Activated naive CD4-positive, alpha-beta T cell treated with anti-CD3 and anti-CD28 coated beads, Interleukin-2, amount 50 U/mL, for 24 hours (primary cell): Measurements from ENCODE around the gene OR2A5.

ENCODE experiments used
- H3K27ac Mint-ChIP-seq: one replicate; pipeline ENCODE4 v1.8.0; 2021; ENCODE audit warnings: mild to moderate bottlenecking, mixed read lengths
- H3K27me3 Mint-ChIP-seq: one replicate; pipeline ENCODE4 v1.8.0; 2021; ENCODE audit warnings: mixed read lengths
- H3K36me3 Mint-ChIP-seq: one replicate; pipeline ENCODE4 v1.8.0; 2021; ENCODE audit warnings: mixed read lengths
- H3K4me1 Mint-ChIP-seq: one replicate; pipeline ENCODE4 v1.8.0; 2021; ENCODE audit warnings: mixed read lengths
- H3K4me3 Mint-ChIP-seq: one replicate; pipeline ENCODE4 v1.8.0; 2021; ENCODE audit warnings: mild to moderate bottlenecking, mixed read lengths
- H3K9me3 Mint-ChIP-seq: one replicate; pipeline ENCODE4 v1.8.0; 2021; ENCODE audit warnings: mixed read lengths

Gene OR2A5

DNA sequence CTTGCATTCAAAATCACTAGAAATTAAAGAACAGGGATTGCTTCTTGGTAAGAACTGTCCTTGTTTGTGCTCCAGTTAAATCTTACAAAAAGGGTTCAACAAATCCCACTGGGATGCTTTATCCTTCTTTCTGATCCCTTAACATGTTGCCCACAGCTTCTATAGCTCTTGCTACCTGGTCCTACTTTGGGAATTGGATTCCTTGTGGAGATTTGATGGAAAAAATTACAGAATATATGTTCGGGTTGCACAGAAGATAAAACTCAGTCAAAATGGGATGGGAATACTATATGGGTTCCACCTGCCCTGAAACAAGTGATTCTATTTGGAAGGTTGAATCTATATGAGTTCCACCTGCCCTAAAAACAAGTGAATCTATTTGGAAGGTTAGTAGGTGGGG, 20.8 kb downstream of the OR2A5 start, which contains the start of gene OR2A25:
Gene OR2A25, plus strand, starts transcription at position 301 of the 400 bp plus-strand sequence. CDS start 4,409 bp downstream, outside the sequence.
- H3K4me1 Mint-ChIP-seq = no peaks in the 10 kb centered on the region
- H3K9me3 Mint-ChIP-seq = no peaks in the 10 kb centered on the region
- no peak within 1 kb of the TSS for H3K27ac Mint-ChIP-seq
- peaks cover 4% of the 10 kb centered on the region for H3K27me3 Mint-ChIP-seq
- H3K36me3 Mint-ChIP-seq = no peaks in the 10 kb centered on the region
- no peak within 1 kb of the TSS for H3K4me3 Mint-ChIP-seq

DNA sequence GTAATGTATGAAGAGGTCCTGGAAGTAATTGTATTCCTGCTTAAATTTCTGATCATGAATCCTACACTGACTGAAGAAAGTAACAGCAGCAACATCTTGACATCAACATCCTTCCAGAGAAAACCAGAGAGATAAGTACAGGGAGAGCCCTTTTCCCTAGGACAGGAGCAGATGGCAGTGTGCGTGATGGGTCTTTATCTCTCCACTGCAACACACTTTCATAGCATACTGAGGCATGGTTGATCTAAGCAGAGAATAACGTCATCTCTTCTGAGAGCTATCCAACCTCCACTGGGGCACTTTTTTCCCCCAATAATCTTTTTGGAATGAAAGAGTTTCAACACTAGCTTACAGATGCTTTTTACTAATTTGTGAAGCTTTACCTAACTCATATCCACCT, 21.2 kb downstream of the OR2A5 start:
- no peaks in the 10 kb centered on the region for H3K4me1 Mint-ChIP-seq
- H3K36me3 Mint-ChIP-seq = no peaks in the 10 kb centered on the region
- peaks cover 2% of the 10 kb centered on the region for H3K9me3 Mint-ChIP-seq
- no peak overlapping the region for H3K4me3 Mint-ChIP-seq
- peaks cover 4% of the 10 kb centered on the region for H3K27me3 Mint-ChIP-seq
- no peak overlapping the region for H3K27ac Mint-ChIP-seq

DNA sequence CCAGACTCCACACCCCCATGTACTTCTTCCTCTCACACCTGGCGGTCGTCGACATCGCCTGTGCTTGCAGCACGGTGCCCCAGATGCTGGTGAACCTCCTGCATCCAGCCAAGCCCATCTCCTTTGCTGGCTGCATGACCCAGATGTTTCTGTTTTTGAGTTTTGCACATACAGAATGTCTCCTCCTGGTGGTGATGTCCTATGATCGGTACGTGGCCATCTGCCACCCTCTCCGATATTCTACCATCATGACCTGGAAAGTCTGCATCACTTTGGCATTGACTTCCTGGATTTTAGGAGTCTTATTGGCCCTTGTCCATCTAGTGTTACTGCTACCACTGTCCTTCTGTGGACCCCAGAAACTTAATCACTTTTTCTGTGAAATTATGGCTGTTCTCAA, 25.6 kb downstream of the OR2A5 start:
- peaks cover 5% of the 10 kb centered on the region for H3K9me3 Mint-ChIP-seq
- no peaks in the 10 kb centered on the region for H3K36me3 Mint-ChIP-seq
- no peak overlapping the region for H3K4me3 Mint-ChIP-seq
- peaks cover 4% of the 10 kb centered on the region for H3K27me3 Mint-ChIP-seq
- no peak overlapping the region for H3K27ac Mint-ChIP-seq
- H3K4me1 Mint-ChIP-seq = no peaks in the 10 kb centered on the region

DNA sequence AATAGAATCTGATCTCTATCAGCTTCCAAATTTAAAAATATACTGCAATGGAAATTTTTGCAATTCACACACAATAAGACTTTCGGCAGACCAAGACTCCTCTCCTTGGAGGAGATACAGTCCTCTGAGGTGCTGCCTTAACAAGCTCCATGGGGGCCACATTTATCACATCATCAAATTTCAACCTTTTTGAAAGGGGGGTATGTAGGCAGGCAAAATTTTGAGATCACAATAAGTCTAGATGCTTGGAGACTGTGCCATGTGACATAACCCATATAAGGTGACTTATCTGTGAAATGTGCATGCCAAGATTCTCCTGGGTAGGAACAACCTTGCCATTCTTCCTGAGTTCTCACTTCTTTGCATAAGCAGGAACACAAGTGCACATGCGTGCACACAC, 37.2 kb downstream of the OR2A5 start, which contains the start of gene OR2A12:
Gene OR2A12, plus strand, starts transcription at position 301 of the 400 bp plus-strand sequence. CDS start 8,830 bp downstream, outside the sequence.
- H3K27ac Mint-ChIP-seq = no peak within 1 kb of the TSS
- H3K9me3 Mint-ChIP-seq = peaks cover 6% of the 10 kb centered on the region
- H3K36me3 Mint-ChIP-seq = no peaks in the 10 kb centered on the region
- H3K27me3 Mint-ChIP-seq = no peaks in the 10 kb centered on the region
- no peaks in the 10 kb centered on the region for H3K4me1 Mint-ChIP-seq
- H3K4me3 Mint-ChIP-seq = no peak within 1 kb of the TSS

DNA sequence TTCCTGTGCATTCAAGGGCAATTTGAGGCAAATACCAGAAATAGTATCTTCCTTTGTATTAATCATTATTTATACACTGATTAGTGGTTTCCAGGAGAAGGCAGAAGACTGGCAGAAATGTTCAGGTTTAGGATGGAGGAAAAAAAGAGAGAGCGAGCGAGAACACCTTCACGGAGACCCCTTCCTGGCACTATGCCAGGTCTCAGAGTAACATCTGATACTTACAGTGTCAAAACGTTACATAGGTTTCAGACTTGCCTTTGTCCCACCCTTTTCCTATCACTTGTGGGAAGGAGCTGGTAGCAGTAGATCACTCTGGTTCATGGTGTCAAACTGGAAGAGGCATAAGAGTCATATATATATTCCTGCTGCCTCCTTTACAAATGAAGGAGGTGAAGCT, 38.0 kb downstream of the OR2A5 start:
- no peak overlapping the region for H3K4me3 Mint-ChIP-seq
- H3K27ac Mint-ChIP-seq = no peak overlapping the region
- no peaks in the 10 kb centered on the region for H3K27me3 Mint-ChIP-seq
- no peaks in the 10 kb centered on the region for H3K9me3 Mint-ChIP-seq
- no peaks in the 10 kb centered on the region for H3K36me3 Mint-ChIP-seq
- H3K4me1 Mint-ChIP-seq = no peaks in the 10 kb centered on the region

DNA sequence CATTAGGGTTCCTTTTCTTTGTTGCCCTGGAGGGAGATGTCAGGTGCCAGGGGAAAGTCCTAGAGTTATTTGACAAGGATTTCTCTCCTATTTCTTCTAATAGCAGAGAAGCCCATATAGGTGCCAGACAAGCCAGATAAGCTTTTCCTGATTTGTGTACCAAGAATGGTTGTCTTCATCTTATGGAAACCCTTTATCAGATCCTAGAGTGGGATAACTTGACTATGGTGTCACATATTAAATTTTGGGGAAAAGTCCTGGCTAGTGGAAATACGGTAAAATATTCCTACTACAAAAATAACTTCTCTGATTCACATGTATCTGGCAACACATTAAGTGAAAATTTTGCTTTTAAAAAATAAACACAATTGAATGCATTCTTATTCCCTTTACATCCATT, 38.5 kb downstream of the OR2A5 start:
- H3K9me3 Mint-ChIP-seq = no peaks in the 10 kb centered on the region
- no peaks in the 10 kb centered on the region for H3K36me3 Mint-ChIP-seq
- H3K4me3 Mint-ChIP-seq = no peak overlapping the region
- H3K27me3 Mint-ChIP-seq = no peaks in the 10 kb centered on the region
- H3K27ac Mint-ChIP-seq = no peak overlapping the region
- H3K4me1 Mint-ChIP-seq = no peaks in the 10 kb centered on the region

DNA sequence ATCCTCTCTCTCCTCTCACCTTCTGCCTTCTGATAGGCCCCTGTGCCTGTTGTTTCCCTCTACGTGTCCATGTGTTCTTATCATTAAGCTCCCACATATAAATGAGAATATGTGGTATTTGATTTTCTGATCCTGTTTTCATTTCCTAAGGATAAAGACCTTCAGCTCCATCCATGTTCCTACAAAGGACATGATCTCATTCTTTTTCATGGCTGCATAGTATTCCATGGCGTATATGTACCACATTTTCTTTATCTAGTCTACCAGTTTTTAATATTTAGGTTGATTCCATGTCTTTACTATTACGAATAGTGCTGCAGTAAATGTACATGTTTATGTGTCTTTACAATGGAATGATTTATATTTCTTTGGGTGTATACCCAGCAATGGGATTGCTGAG, 41.9 kb downstream of the OR2A5 start:
- Mint-ChIP-seq H3K4me1 (no peaks in the 10 kb centered on the region), H3K27me3 (no peaks in the 10 kb centered on the region), H3K4me3 (no peak overlapping the region), H3K9me3 (no peaks in the 10 kb centered on the region), H3K27ac (peak overlapping the region; percentile 27), H3K36me3 (no peaks in the 10 kb centered on the region)

DNA sequence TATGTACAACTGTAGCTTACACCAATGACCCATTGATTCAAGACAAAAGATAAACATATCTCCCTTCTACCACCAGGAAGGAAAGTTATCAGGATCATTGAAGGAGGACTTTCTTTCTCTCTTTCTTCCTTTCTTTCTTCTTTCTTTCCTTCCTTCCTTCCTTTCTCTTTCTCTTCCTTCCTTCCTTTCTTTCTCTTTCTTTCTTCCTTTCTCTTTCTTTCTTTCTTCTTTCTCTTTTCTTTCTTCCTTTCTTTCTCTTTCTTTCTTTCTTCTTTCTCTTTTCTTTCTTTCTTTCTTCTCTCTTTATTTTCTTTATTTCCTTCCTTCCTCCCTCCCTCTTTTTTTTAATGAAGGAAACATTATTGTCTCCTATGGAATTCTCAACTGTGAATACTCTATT, 50.0 kb downstream of the OR2A5 start:
- peaks cover 2% of the 10 kb centered on the region for H3K27me3 Mint-ChIP-seq
- peaks cover 3% of the 10 kb centered on the region for H3K36me3 Mint-ChIP-seq

DNA sequence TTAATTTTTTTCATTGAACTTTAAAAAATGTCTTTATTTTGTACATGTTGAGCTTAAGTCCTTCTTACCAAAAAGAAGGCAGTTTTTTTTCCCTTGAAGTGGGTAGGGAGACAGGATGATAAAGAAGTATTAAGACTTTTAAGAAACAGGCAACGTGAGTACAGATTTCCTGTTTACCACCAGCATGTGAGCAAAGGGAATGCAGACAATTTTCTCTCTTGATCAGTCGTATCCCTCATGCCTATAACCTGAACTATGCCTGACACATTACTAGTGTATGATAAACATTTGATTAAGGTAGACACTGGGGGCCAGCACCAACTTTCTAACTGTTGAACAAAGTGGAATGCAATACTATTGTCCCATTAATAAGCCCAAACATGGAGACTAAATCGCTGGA, 51.9 kb downstream of the OR2A5 start:
- Mint-ChIP-seq H3K9me3 (no peaks in the 10 kb centered on the region), H3K27ac (no peak overlapping the region), H3K4me3 (no peak overlapping the region), H3K36me3 (peaks cover 3% of the 10 kb centered on the region), H3K27me3 (peaks cover 2% of the 10 kb centered on the region), H3K4me1 (peaks cover 22% of the 10 kb centered on the region)

More for the DNA sequence above, 50.0 kb downstream of the OR2A5 start:
- Mint-ChIP-seq H3K9me3 (no peaks in the 10 kb centered on the region), H3K27ac (peak overlapping the region; percentile 60), H3K4me3 (no peak overlapping the region), H3K4me1 (peaks cover 22% of the 10 kb centered on the region)

DNA sequence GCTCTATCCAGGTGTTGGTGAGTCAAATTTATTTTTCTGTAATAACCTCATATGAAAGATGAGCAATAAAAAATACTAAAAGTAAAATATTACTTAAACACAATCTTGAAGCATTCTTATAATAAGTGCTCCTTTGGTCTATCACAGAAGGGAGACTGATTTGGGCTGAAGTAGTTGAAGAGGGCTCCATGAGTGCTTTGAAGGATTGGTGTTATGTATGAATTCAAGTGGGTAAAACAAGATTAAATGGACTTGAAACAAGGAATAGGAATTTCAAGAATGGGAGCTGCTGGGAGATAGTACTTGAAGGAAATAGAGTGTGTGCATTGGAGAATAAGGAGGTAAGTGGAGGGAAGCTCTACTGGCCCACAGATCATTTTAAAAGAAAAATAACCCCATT, 53.3 kb downstream of the OR2A5 start:
- peaks cover 3% of the 10 kb centered on the region for H3K36me3 Mint-ChIP-seq
- peaks cover 22% of the 10 kb centered on the region for H3K4me1 Mint-ChIP-seq
- H3K27me3 Mint-ChIP-seq = no peaks in the 10 kb centered on the region
- H3K9me3 Mint-ChIP-seq = no peaks in the 10 kb centered on the region
- H3K27ac Mint-ChIP-seq = no peak overlapping the region
- no peak overlapping the region for H3K4me3 Mint-ChIP-seq

DNA sequence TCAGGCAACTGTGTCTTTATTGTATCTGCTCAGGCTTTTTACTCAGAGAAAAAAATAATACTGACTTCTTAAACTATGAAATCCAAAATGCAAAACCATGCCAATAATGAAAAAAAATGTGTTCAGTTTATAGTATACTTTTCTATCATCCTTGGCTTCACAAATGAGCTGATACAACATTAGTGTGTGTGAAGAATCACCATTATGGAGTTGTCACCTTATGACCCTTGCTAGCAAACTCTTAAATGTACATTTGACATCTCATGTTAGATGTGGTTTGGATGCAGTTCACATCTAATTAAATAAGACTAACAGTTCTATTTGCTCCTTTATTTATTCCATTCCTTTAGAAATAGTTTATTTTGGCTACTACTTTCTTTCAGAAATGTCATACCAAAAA, 56.5 kb downstream of the OR2A5 start:
- Mint-ChIP-seq H3K27ac (no peak overlapping the region), H3K36me3 (peaks cover 1% of the 10 kb centered on the region)

More for the DNA sequence above, 56.5 kb downstream of the OR2A5 start:
- no peaks in the 10 kb centered on the region for H3K9me3 Mint-ChIP-seq
- H3K4me3 Mint-ChIP-seq = no peak overlapping the region
- no peaks in the 10 kb centered on the region for H3K27me3 Mint-ChIP-seq
- H3K4me1 Mint-ChIP-seq = peaks cover 12% of the 10 kb centered on the region
